Vagina (tissue), 2 donors: Measurements from ENCODE around the gene FAM50A.

ENCODE experiments used
- CTCF ChIP-seq, 3 experiments: fragments of 450-650 bp in 2 of 3; fragments of 200-600 bp in 1 of 3; sonication (generic) in 1 of 3; IDR thresholded peaks; one replicate each; pipeline ENCODE4 v1.5.1; 2017 to 2019; ENCODE audit warnings: antibody characterized with exemption in 3 of 3, mild to moderate bottlenecking in 2 of 3, moderate library complexity in 2 of 3
- POLR2AphosphoS5 ChIP-seq, 2 donors: sonication (generic); formaldehyde crosslinking; IDR thresholded peaks; one replicate each; pipeline ENCODE4 v1.9.0; 2017; ENCODE audit warnings: antibody characterized with exemption in 2 of 2, mild to moderate bottlenecking in 2 of 2, low read depth in 1 of 2; ENCODE audit not compliant: insufficient read depth in 1 of 2

- no peak for TF ChIP-seq CTCF (IDR thresholded peaks at IDR 0.05)
- TF ChIP-seq POLR2AphosphoS5 (IDR thresholded peaks at IDR 0.05; ENCODE audit: insufficient read depth in 1 of 2, low read depth in 1 of 2) = no peak
Observed at GRCh38 chrX:154429711-154430110, 14.2 kb upstream of the FAM50A start.
